GM10266 (cell line): ENCODE data around the gene LRRIQ1.

Experiments
- DNase-seq: peaks from one replicate; pipeline ENCODE4 v3.0.0; 2012; ENCODE audit errors: extremely low spot score
- CTCF ChIP-seq: IDR thresholded peaks from 2 replicates; pipeline ENCODE4 v1.5.1; 2012; ENCODE audit warnings: mild to moderate bottlenecking, low read depth; ENCODE audit not compliant: control insufficient read depth, insufficient read depth; ENCODE audit errors: missing control alignments

The LRRIQ1 gene

GRCh38 chr12:85036234-85036707 is at the start of gene LRRIQ1, which contains the start of gene TSPAN19:
TSS of gene LRRIQ1 (plus strand) at chr12:85036351. CDS start at chr12:85038177, 1,826 bp downstream.
TSS of gene TSPAN19 (minus strand) at chr12:85036277. CDS start at chr12:85029946, 6,331 bp downstream.
- TF ChIP-seq CTCF, result no peak

GRCh38 chr12:84986586-84986985 is 49.6 kb upstream of the LRRIQ1 start:
- DNase-seq, result no peak
- TF ChIP-seq CTCF, result no peak

More at GRCh38 chr12:85036234-85036707, at the start of gene LRRIQ1, which contains the start of gene TSPAN19:
- DNase-seq, result peak; percentile 74

GRCh38 chr12:84994426-84994825 is 41.7 kb upstream of the LRRIQ1 start:
- no peak for TF ChIP-seq CTCF
- no peak for DNase-seq

- no peak for DNase-seq
- no peak for TF ChIP-seq CTCF
These were observed 40.5 kb upstream of the LRRIQ1 start for GRCh38 chr12:84995641-84996040.

- DNase-seq, result no peak
These were observed 39.4 kb upstream of the LRRIQ1 start for GRCh38 chr12:84996759-84997158.

GRCh38 chr12:84998341-84998740 is 37.8 kb upstream of the LRRIQ1 start:
- no peak for TF ChIP-seq CTCF
- DNase-seq, result no peak

More at GRCh38 chr12:84996759-84997158, 39.4 kb upstream of the LRRIQ1 start:
- TF ChIP-seq CTCF, result no peak

GRCh38 chr12:85000729-85001128 is 35.4 kb upstream of the LRRIQ1 start:
- no peak for TF ChIP-seq CTCF
- DNase-seq, result no peak
